Stimulated activated naive CD4-positive, alpha-beta T cell (primary cell): ENCODE measurements around the gene ESR1.
"Not testable (repeated sequence)": the region's sequence is repeated elsewhere in the genome, so short reads cannot be mapped to it uniquely, and the experiment has no call there.

Experiments
- DNase-seq, 6 experiments: peaks; one replicate each; lab custom pipeline; 2025; lab: John Stamatoyannopoulos, UW

ESR1 gene

GRCh38 chr6:151975795-151976194 is 168.3 kb downstream of the ESR1 start:
- DNase-seq: no peak

GRCh38 chr6:151988199-151988598 is 180.7 kb downstream of the ESR1 start:
- DNase-seq: not testable (repeated sequence)

- no peak for DNase-seq
These were observed 184.6 kb downstream of the ESR1 start for GRCh38 chr6:151992091-151992490.

GRCh38 chr6:151993364-151993763 is 185.9 kb downstream of the ESR1 start:
- no peak for DNase-seq

- no peak for DNase-seq
These were observed 191.3 kb downstream of the ESR1 start for GRCh38 chr6:151998784-151999183.

GRCh38 chr6:151999194-151999593 is 191.7 kb downstream of the ESR1 start:
- no peak for DNase-seq

GRCh38 chr6:152001408-152001807 is 193.9 kb downstream of the ESR1 start:
- DNase-seq: no peak

GRCh38 chr6:152002306-152002705 is 194.8 kb downstream of the ESR1 start:
- no peak for DNase-seq

GRCh38 chr6:152004036-152004566 is 196.6 kb downstream of the ESR1 start:
- DNase-seq: no peak

- DNase-seq: no peak
These were observed 197.4 kb downstream of the ESR1 start for GRCh38 chr6:152004896-152005295.

GRCh38 chr6:152008779-152009178 is 201.3 kb downstream of the ESR1 start:
- DNase-seq: no peak

GRCh38 chr6:152012227-152012626 is 204.7 kb downstream of the ESR1 start:
- no peak for DNase-seq

GRCh38 chr6:152018876-152019275 is 211.4 kb downstream of the ESR1 start:
- no peak for DNase-seq

GRCh38 chr6:152022303-152022702 is 214.8 kb downstream of the ESR1 start:
- DNase-seq: no peak

GRCh38 chr6:152023613-152024012 is 216.1 kb downstream of the ESR1 start:
- DNase-seq: no peak

- DNase-seq: no peak
These were observed 218.8 kb downstream of the ESR1 start for GRCh38 chr6:152026291-152026690.

GRCh38 chr6:152026744-152027143 is 219.3 kb downstream of the ESR1 start:
- DNase-seq: not testable (repeated sequence)

GRCh38 chr6:152033765-152034164 is 226.3 kb downstream of the ESR1 start:
- not testable (repeated sequence) for DNase-seq

- no peak for DNase-seq
These were observed 227.1 kb downstream of the ESR1 start for GRCh38 chr6:152034631-152035030.

GRCh38 chr6:152046118-152046517 is 238.6 kb downstream of the ESR1 start:
- no peak for DNase-seq

GRCh38 chr6:152048921-152049320 is 241.4 kb downstream of the ESR1 start:
- no peak for DNase-seq

- DNase-seq: no peak
These were observed 242.0 kb downstream of the ESR1 start for GRCh38 chr6:152049502-152049901.

GRCh38 chr6:152050451-152051195 is 243.1 kb downstream of the ESR1 start:
- DNase-seq: no peak

- DNase-seq: no peak
These were observed 244.6 kb downstream of the ESR1 start for GRCh38 chr6:152052061-152052460.
